H1 (cell line): Measurements from ENCODE around the gene RENBP. TPM values are rescaled to one million over a fixed set of nuclear protein-coding genes. Genes with fewer than 3 reads are reported as not detected.

Experiments used
- CTCF ChIA-PET: fragments of 300-600 bp; sonication (Branson Sonifier 250); formaldehyde crosslinking; loops from one replicate; lab custom pipeline; 2021; ENCODE audit not compliant: partially characterized antibody; lab: Charles Lee
- POLR2A ChIA-PET: fragments of 300-600 bp; sonication (Branson Sonifier 250); formaldehyde crosslinking; loops from one replicate; lab custom pipeline; 2021; ENCODE audit warnings: inconsistent platforms; ENCODE audit not compliant: partially characterized antibody; lab: Charles Lee
- DNase-seq, 2 experiments: peaks; one replicate each; pipeline versions ENCODE4 v3.0.0 to v3.0.0-alpha.2; 2010 to 2022; ENCODE audit warnings: low spot score in 2 of 2, low read depth in 1 of 2, mixed read lengths in 1 of 2
- FAIRE-seq: peaks from 2 replicates; lab custom pipeline; 2011; peaks lifted over from hg19 to GRCh38; lab: Jason Lieb, UNC
- H2AFZ ChIP-seq: 2 replicates; pipeline ENCODE4 v1.8.1; 2012; ENCODE audit warnings: low read length, inconsistent platforms
- H2AK5ac ChIP-seq: 2 replicates; pipeline ENCODE4 v1.6.1; 2013; ENCODE audit warnings: low read depth, low read length
- H2BK120ac ChIP-seq: replicated peaks from 2 replicates; pipeline ENCODE3; 2013; ENCODE audit warnings: low read depth, low read length, inconsistent platforms
- H2BK12ac ChIP-seq: 2 replicates; pipeline ENCODE4 v1.6.1; 2013; ENCODE audit warnings: low read depth, low read length
- H2BK15ac ChIP-seq: 2 replicates; pipeline ENCODE4 v1.6.1; 2013; ENCODE audit warnings: low read length
- H2BK20ac ChIP-seq: 2 replicates; pipeline ENCODE4 v1.6.1; 2013; ENCODE audit warnings: low read length
- H2BK5ac ChIP-seq: 2 replicates; pipeline ENCODE4 v1.6.1; 2013; ENCODE audit warnings: low read depth, low read length
- H3K14ac ChIP-seq: 2 replicates; pipeline ENCODE4 v1.6.1; 2013; ENCODE audit warnings: inconsistent platforms; ENCODE audit not compliant: insufficient read length
- H3K18ac ChIP-seq: 2 replicates; pipeline ENCODE4 v1.6.1; 2013; ENCODE audit warnings: low read length; ENCODE audit errors: extremely low read depth
- H3K23ac ChIP-seq: 2 replicates; pipeline ENCODE4 v1.6.1; 2013; ENCODE audit warnings: inconsistent platforms; ENCODE audit not compliant: insufficient read length
- H3K23me2 ChIP-seq: 2 replicates; pipeline ENCODE4 v1.6.1; 2013; ENCODE audit warnings: low read depth, low read length
- H3K27ac ChIP-seq: 2 replicates; pipeline ENCODE4 v1.6.1; 2011; ENCODE audit warnings: low read depth, low read length, inconsistent platforms
- H3K27me3 ChIP-seq, 4 experiments: replicated peaks in 1 of 4; 1 replicate in 1 of 4; 2 replicates in 3 of 4; pipeline versions ENCODE4 v1.6.1 to v1.8.1; 2011 to 2013; ENCODE audit warnings: low read length in 3 of 4, mild to moderate bottlenecking in 3 of 4, inconsistent platforms in 2 of 4, mixed read lengths in 2 of 4, moderate library complexity in 1 of 4; ENCODE audit not compliant: control insufficient read depth in 3 of 4, insufficient read depth in 3 of 4; ENCODE audit errors: extremely low read depth in 1 of 4
- H3K36me3 ChIP-seq, 4 experiments: 2 replicates each; pipeline versions ENCODE4 v1.6.1 to v1.8.1; 2011 to 2013; ENCODE audit warnings: mild to moderate bottlenecking in 4 of 4, low read length in 3 of 4, moderate library complexity in 2 of 4, control low read depth in 1 of 4, inconsistent platforms in 1 of 4; ENCODE audit not compliant: insufficient read depth in 4 of 4, control insufficient read depth in 2 of 4
- H3K4ac ChIP-seq: replicated peaks from 2 replicates; pipeline ENCODE3; 2013; ENCODE audit warnings: low read length, low read depth, mixed read lengths, inconsistent platforms; ENCODE audit not compliant: insufficient read length
- H3K4me1 ChIP-seq, 4 experiments: replicated peaks in 1 of 4; 1 replicate in 1 of 4; 2 replicates in 3 of 4; pipeline versions ENCODE4 v1.6.1 to v1.8.1; 2011 to 2013; ENCODE audit warnings: low read length in 3 of 4, inconsistent platforms in 2 of 4, mixed read lengths in 1 of 4; ENCODE audit not compliant: insufficient read depth in 4 of 4, control insufficient read depth in 3 of 4
- H3K4me2 ChIP-seq, 2 experiments: 2 replicates each; pipeline versions ENCODE4 v1.6.1 to v1.8.1; 2011 to 2013; ENCODE audit warnings: low read depth in 2 of 2, low read length in 2 of 2, control low read depth in 1 of 2, inconsistent platforms in 1 of 2, mild to moderate bottlenecking in 1 of 2; ENCODE audit not compliant: insufficient read depth in 1 of 2
- H3K4me3 ChIP-seq, 4 experiments: fragments of 200-600, 300-600 bp in 1 of 4; sonication (generic), shearing (Covaris generic), sonication (Bioruptor Twin) in 1 of 4; 2 replicates each; pipeline versions ENCODE4 v1.5.1 to v1.8.1; 2011 to 2016; ENCODE audit warnings: low read length in 4 of 4, low read depth in 3 of 4, control low read depth in 2 of 4, inconsistent platforms in 2 of 4, mild to moderate bottlenecking in 2 of 4, mixed read lengths in 1 of 4, moderate library complexity in 1 of 4; ENCODE audit not compliant: insufficient read depth in 2 of 4; ENCODE audit errors: extremely low read depth in 1 of 4
- H3K56ac ChIP-seq: replicated peaks from 2 replicates; pipeline ENCODE3; 2013; ENCODE audit warnings: low read depth, mild to moderate bottlenecking, mixed read lengths, low read length, inconsistent platforms; ENCODE audit not compliant: insufficient read length
- H3K79me1 ChIP-seq: 2 replicates; pipeline ENCODE4 v1.6.1; 2013; ENCODE audit warnings: low read depth, low read length, control low read depth
- H3K79me2 ChIP-seq, 2 experiments: 2 replicates each; pipeline versions ENCODE4 v1.6.1 to v1.8.1; 2012 to 2013; ENCODE audit warnings: low read length in 2 of 2, mild to moderate bottlenecking in 2 of 2, inconsistent platforms in 1 of 2; ENCODE audit not compliant: insufficient read depth in 2 of 2, control insufficient read depth in 1 of 2
- H3K9ac ChIP-seq, 4 experiments: replicated peaks in 1 of 4; 1 replicate in 1 of 4; 2 replicates in 3 of 4; pipeline versions ENCODE4 v1.6.1 to v1.8.1; 2011 to 2013; ENCODE audit warnings: low read depth in 3 of 4, low read length in 3 of 4, control low read depth in 2 of 4, mild to moderate bottlenecking in 2 of 4, moderate library complexity in 2 of 4, inconsistent platforms in 1 of 4; ENCODE audit errors: extremely low read depth in 1 of 4
- H3K9me3 ChIP-seq, 2 experiments: 2 replicates each; pipeline versions ENCODE4 v1.6.1 to v1.8.1; 2012 to 2013; ENCODE audit warnings: mild to moderate bottlenecking in 2 of 2, moderate library complexity in 2 of 2, control low read depth in 1 of 2, inconsistent platforms in 1 of 2, low read depth in 1 of 2, low read length in 1 of 2, mixed read lengths in 1 of 2; ENCODE audit not compliant: insufficient read depth in 2 of 2
- H4K20me1 ChIP-seq, 2 experiments: replicated peaks in 1 of 2; 2 replicates each; pipeline versions ENCODE3 to v1.8.1; 2011 to 2013; ENCODE audit warnings: inconsistent platforms in 2 of 2, low read length in 2 of 2, mild to moderate bottlenecking in 1 of 2; ENCODE audit not compliant: insufficient read depth in 2 of 2, control insufficient read depth in 1 of 2
- H4K5ac ChIP-seq: 2 replicates; pipeline ENCODE4 v1.6.1; 2013; ENCODE audit warnings: low read length, low read depth, mixed read lengths, inconsistent platforms; ENCODE audit not compliant: insufficient read length
- H4K8ac ChIP-seq: 2 replicates; pipeline ENCODE4 v1.8.0; 2013; ENCODE audit warnings: mild to moderate bottlenecking, moderate library complexity, low read length, inconsistent platforms; ENCODE audit not compliant: insufficient read depth; ENCODE audit errors: extremely low read depth
- H4K91ac ChIP-seq: replicated peaks from 2 replicates; pipeline ENCODE3; 2013; ENCODE audit warnings: low read length, mixed read lengths, inconsistent platforms; ENCODE audit not compliant: insufficient read length
- WGBS, 2 experiments: shearing (Covaris generic) in 1 of 2; methylation state at CpG; one replicate each; pipeline versions ENCODE4 v1.1.6 to v1.1.7; 2013 to 2015; ENCODE audit warnings: low lambda C conversion rate in 2 of 2, mixed read lengths in 2 of 2, inconsistent platforms in 1 of 2, low coverage in 1 of 2, missing lambda C conversion rate in 1 of 2; ENCODE audit not compliant: insufficient replicate concordance in 2 of 2, insufficient coverage in 1 of 2, insufficient read length in 1 of 2; ENCODE audit errors: extremely low coverage in 1 of 2, missing lambda C conversion rate in 1 of 2; 5-methylcytosine and 5-hydroxymethylcytosine counted together
- polyA plus RNA-seq, 7 experiments: library from polyadenylated mRNA; depleted of rRNA in 3 of 7; stranded (reverse) in 5 of 7; unstranded in 2 of 7; fragments of >200 nt in 5 of 7; fragments of 200-250 nt in 2 of 7; gene quantifications; 1 replicate in 5 of 7; 2 replicates in 1 of 7; 4 replicates in 1 of 7; pipeline versions ENCODE4 v1.2.1 to v1.2.3, GENCODE V29; 2011 to 2013; ENCODE audit warnings: missing spikeins in 2 of 7, mixed read lengths in 2 of 7
- total RNA-seq: library from RNA; stranded (reverse); fragmentation: NEBNext Ultra II Directional; extraction: Animal tissue kit (Norgen Biotek cat#: 25700); gene quantifications from 2 replicates; pipeline ENCODE4 v1.2.1, GENCODE V29; 2021

RENBP gene
- total and polyA plus RNA-seq, 2 of the 8 experiments (the other 6 are each of a cell fraction or from before 2014, with no cell fraction given): 12.4 to 21.8 TPM

GRCh38 chrX:153926552-153926857 lies 17.9 kb downstream of the RENBP start:
- H3K9ac ChIP-seq: no peak overlapping the region
- no peak overlapping the region for H2BK12ac ChIP-seq
- DNase-seq (no peak), FAIRE-seq (no peak)
- H2BK15ac ChIP-seq: no peak overlapping the region; the same call in 1 of the 2 replicates
- peaks cover 15% of the 10 kb centered on the region; the same call in 1 of the 2 replicates for H3K23me2 ChIP-seq
- 0 out of 2 replicates have a peak overlapping the region, but pooled peaks have one; percentile 25 for H4K8ac ChIP-seq
- POLR2A ChIA-PET: interaction anchor here (1.0 to 14.9 kb wide), 10 partner anchors 12 to 160 kb away, joined by 3 to 231 read pairs (median 8); partner anchors contain the start of genes HCFC1, NAA10, RENBP and TMEM187
- peaks cover 0 to 3% of the 10 kb centered on the region in 2 experiments; a peak in 1 of 4 replicates for H3K79me2 ChIP-seq
- peak overlapping the region; percentile 43 for H4K5ac ChIP-seq
- H3K14ac ChIP-seq: no peak overlapping the region
- no peak overlapping the region for H2BK120ac ChIP-seq
- H3K4me3 ChIP-seq: peak overlapping the region; percentile 26 to 77 (median 52); a peak in 7 of 8 replicates
- H2AK5ac ChIP-seq: no peak overlapping the region
- H3K79me1 ChIP-seq: no peaks in the 10 kb centered on the region; the same call in 1 of the 2 replicates
- H2AFZ ChIP-seq: no peak overlapping the region
- peak overlapping the region; percentile 19; the same call in 1 of the 2 replicates for H3K18ac ChIP-seq
- peak overlapping the region; percentile 63; the same call in 1 of the 2 replicates for H2BK5ac ChIP-seq
- no peaks in the 10 kb centered on the region for H3K27me3 ChIP-seq
- WGBS, 2 experiments: 17% methylated on average over 3 of the region's 4 CpGs; no CpG with 5 or more reads in 1 of the 2 experiments
- H2BK20ac ChIP-seq: no peak overlapping the region
- H3K36me3 ChIP-seq: peaks cover 0 to 5% (median 2%) of the 10 kb centered on the region in 4 experiments; a peak in 2 of 8 replicates
- H3K23ac ChIP-seq: no peak overlapping the region
- H4K91ac ChIP-seq: peak overlapping the region; percentile 74
- no peaks in the 10 kb centered on the region for H3K9me3 ChIP-seq
- peak overlapping the region; percentile 88 to 94 for H3K4me2 ChIP-seq
- H3K27ac ChIP-seq: no peak overlapping the region
- no peak overlapping the region for H3K4ac ChIP-seq
- H4K20me1 ChIP-seq: peaks cover 0 to 2% of the 10 kb centered on the region in 2 experiments
- CTCF ChIA-PET: interaction anchor here (0.6 to 19.6 kb wide), 7 partner anchors 10 to 172 kb away, joined by 3 to 272 read pairs (median 4); partner anchors contain the start of gene RENBP
- peaks cover 3 to 18% (median 12%) of the 10 kb centered on the region in 4 experiments for H3K4me1 ChIP-seq
- no peak overlapping the region for H3K56ac ChIP-seq
